HG03039 (cell line): ENCODE results near the gene VAC14.

Source experiments
- ATAC-seq: cut with Tn5 transposase; IDR thresholded peaks from one replicate; pipeline ENCODE4 v1.9.1; 2021; ENCODE audit warnings: mild to moderate bottlenecking, moderate library complexity; ENCODE audit not compliant: unreplicated experiment

The VAC14 gene

DNA sequence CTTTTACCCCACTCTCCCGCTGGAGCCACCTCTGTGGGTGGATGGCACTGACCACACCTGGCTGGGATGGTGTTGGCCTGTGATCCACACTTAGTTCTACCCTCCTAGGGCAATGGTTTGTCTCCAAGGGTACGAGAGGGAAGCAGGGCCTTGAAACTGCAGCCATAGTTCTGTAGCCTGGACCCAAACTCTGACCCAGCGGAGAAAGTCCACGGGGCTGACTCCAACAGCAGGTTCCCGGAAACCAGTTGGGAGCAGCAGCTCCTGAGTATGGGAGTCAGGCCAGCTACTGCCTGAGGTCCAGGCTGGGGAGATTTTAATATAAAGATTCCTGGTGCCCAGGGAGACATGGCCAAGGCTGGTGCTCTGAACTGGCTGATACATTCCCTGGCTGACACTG lies 91.5 kb downstream of the VAC14 start:
- no peak for ATAC-seq

- no peak for ATAC-seq
Measured at GRCh38 chr16:70708366-70709246, 92.4 kb downstream of the VAC14 start.

- no peak for ATAC-seq
Measured at GRCh38 chr16:70706948-70707465, 94.0 kb downstream of the VAC14 start.

GRCh38 chr16:70705056-70705455 lies 95.9 kb downstream of the VAC14 start:
- no peak for ATAC-seq

- ATAC-seq: no peak
Measured at GRCh38 chr16:70704586-70704985, 96.4 kb downstream of the VAC14 start.

- no peak for ATAC-seq
Measured at GRCh38 chr16:70703835-70704381, 97.0 kb downstream of the VAC14 start.

DNA sequence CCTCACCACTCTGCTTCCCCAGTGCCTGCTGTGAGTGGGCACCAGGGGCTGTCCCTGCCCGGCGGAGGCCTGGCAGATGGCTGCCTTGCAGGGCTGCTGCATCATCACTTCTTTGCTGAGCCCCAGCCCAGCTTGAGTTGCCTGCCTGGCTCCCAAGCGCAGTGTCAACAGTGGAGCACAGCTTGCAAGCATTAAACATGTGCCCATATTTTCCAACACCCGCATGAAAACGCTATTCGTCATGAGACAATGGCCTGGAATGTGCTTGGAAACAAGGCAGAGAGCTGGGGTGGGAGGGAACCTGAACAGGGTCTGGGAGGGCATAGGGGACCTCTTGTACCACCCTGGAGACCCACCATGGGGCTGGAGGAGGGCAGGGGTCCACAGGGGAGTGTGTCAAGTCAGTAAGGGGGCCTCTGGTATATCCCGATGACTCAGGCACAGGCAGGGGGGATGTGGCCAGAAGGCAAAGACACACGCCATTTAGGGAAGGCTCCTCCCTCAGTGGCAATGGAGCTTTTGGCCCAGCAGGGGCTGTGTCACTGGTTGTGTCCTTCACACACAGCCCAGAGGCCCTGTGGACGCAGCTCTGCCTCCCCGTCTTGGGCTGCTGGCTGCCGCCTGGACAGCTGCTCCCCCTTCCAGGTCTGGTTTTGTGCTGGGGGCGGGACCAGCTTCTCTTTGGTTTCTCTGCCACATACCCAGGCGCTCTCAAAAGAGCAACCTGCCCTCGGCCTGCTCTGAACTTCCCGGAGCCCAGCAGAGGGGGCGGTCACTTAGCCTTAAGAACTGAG lies 97.7 kb downstream of the VAC14 start:
- no peak for ATAC-seq

- ATAC-seq: no peak
Measured at GRCh38 chr16:70702624-70703023, 98.3 kb downstream of the VAC14 start.

- ATAC-seq: no peak
Measured at GRCh38 chr16:70701998-70702397, 99.0 kb downstream of the VAC14 start.

DNA sequence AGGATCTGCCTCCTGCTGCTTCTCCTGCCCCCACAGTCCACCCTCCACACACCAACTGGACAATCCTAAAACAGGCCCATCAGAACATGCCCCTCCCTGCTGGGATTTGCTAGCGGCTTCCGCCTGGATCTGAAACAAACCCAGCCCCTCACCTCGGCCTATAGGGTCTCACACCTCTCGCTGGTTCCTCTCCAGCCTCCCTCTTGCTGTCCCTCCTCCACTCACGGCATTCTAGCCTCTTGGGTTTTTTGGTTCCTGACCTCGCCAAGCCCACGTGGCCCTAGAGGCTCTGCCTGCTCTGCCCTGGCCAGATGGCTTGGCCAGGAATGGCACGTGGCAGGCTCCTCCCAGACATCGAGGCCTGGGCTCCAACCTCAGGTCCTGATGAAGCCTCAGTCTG lies 99.4 kb downstream of the VAC14 start:
- ATAC-seq: no peak

GRCh38 chr16:70701036-70701435 lies 99.9 kb downstream of the VAC14 start:
- no peak for ATAC-seq

GRCh38 chr16:70700101-70701020 lies 100.6 kb downstream of the VAC14 start:
- no peak for ATAC-seq

DNA sequence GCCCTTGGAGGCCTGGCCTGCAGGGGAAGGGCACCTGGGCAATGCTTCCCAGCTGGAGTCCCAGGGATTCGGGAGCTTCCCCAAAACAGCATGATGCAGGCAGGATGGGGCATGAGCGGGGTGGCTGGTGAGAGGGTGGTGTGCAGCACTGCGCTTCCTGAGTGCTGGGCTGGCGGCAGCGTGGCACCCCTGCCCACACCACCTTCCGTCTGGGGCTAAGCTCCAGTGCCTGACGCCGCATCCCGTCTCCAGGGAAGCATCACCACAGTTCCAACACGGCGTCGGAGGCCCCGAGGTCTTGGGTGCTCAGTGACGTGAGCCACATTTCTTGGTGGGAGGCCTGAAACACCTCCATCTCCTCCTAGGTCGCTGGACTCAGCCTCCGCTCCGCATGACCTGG lies 101.3 kb downstream of the VAC14 start:
- no peak for ATAC-seq

DNA sequence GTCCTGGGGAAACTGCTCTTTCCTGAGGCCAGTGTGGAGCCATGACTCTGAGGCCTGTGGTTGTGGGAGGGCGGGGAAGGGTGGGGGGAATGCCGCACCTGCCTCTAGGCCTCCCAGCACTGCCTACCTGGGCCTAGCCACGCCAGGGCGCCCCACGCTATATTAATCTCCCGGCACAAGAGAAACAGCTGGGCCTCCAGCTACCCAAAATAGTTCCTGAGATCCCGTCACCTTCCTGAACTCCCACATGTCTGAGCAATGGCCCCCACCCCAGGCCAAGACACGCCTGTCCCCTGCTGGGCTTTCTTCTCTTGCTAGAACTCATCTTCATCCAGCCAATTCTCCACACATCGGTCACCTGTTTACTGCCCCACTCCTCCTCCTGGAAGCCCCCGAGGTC lies 102.1 kb downstream of the VAC14 start:
- ATAC-seq: no peak

DNA sequence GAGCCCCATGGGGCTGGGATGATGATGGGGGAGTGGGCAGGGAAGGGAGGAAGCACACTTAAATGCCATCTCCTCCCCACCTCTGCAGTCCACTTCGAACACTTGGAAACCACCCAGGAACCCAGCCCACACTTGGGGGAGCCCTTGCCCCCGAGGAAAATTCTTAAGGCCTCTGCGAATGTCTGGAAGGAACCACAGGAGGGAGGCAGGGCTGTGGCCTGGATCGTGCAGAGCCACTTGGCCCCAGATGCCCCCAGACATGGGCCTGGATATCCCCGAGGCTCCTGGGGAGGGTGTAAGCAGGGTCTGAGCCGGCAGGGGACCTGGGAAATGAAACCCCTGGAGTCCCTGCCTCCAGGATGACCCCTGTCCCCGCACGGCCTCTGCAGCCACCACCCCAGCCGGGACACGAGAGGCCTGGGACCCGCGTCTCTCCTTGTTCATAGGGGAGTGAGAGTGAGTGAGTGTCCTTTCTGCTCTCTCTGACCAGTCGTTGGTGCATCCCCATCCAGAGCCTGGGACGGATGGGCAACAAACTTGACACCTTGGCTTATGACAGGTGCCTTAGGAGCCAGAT lies 103.3 kb downstream of the VAC14 start:
- no peak for ATAC-seq

DNA sequence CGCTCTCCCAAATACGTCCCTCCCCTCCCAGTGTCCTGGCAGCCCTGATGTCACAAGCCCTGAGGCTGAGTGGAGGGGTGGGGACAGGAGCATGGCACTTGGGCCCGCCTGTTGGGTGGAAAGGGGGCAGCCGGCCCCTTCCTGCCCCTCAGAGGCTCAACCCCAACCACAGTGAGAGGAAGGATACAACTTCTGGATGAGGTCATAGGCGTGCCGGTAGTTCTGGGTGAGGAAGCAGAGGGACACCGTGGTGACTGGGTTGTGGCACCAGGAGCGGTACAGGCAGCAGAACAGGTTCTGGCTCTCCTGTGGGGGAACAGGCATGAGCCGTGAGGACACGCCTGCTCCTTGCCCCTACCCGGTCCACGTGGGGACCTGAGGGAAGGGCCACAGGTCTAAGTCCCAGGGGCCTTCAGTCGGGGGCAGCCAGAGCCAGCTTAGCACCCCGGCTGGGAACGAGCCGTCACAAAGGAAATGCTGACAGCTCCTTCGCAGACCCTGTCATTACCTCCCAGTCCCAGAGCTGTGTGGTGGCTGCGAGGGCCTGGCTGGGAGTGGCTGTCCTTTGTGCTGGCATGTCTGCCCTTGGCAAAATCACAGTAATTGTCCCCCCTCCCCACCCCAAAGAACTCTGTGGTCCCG lies 103.9 kb downstream of the VAC14 start:
- no peak for ATAC-seq

GRCh38 chr16:70696355-70696754 lies 104.6 kb downstream of the VAC14 start:
- no peak for ATAC-seq

DNA sequence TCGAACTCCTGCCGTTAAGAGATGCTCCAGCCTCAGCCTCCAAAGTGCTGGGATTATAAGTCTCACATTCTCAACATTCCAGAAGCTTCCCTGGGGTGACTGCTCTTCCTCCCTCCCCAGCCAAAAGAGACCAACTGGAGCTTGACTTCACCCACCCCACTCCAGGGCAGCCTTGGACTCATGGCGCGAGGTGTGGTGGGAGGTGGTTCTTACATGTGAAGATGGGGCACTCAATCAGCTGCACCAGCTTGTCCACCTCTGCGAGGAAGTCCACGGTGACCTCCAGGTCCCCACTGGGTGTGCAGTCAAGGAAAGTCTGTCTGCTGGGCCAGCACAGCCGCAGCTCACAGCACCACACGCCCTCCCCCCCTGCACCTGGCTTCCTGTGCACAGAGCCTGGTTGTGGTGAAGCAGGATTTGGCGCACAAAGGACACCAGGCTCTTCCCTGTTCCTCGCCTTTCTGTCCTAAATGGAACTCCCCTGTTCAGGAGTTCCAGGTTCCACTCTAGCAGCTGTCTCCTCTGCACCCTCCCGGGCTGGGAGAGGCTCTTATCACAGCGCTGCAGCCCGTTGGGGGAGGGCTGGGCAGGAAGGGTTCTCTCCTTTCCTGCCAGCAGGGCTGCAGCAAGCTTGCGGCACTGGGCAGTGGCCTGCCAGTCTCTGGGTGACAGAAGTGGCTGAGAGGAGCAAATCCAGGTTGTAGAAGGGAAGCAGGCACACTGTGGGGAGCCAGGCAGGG lies 105.5 kb downstream of the VAC14 start:
- no peak for ATAC-seq

GRCh38 chr16:70694868-70695218 lies 106.1 kb downstream of the VAC14 start:
- no peak for ATAC-seq
